Measurements from ENCODE around the gene MINAR2.

- TF ChIP-seq YY1 (IDR thresholded peaks at IDR 0.05; ENCODE audit: low read depth) (no peak), CTCF (IDR thresholded peaks at IDR 0.05) (no peak), SMC3 (IDR thresholded peaks at IDR 0.05; ENCODE audit: low read depth, low read length) (no peak), FOXM1 (IDR thresholded peaks at IDR 0.05; ENCODE audit: low read depth) (no peak), RFX5 (IDR thresholded peaks at IDR 0.05; ENCODE audit: low read length) (no peak), GATA2 (CRISPR knock-in tag; IDR thresholded peaks at IDR 0.05) (no peak)
These were observed at the start of gene MINAR2 for GRCh38 chr5:129747572-129748407.
